ENCODE results near the gene COPS6.
A peak's percentile ranks its signal among the peaks of the same experiment; 100 is the strongest.

GRCh38 chr7:100132697-100133151 is 44.0 kb downstream of the COPS6 start:
- peak; percentile 58 to 82 (median 70) for TF ChIP-seq CTCF (IDR thresholded peaks at IDR 0.05)
- no peak for TF ChIP-seq POLR2A (IDR thresholded peaks at IDR 0.05)
